ENCODE results near the gene LILRA1. TPM values are rescaled to one million over a fixed set of nuclear protein-coding genes. Genes with fewer than 3 reads are reported as not detected.
"Not testable (repeated sequence)": the region's sequence is repeated elsewhere in the genome, so short reads cannot be mapped to it uniquely, and the experiment has no call there.

The LILRA1 gene
- total and polyA plus RNA-seq, 10 donors = 3.4 to 65.0 (median 35.4) TPM

GRCh38 chr19:54616821-54617560, 23.6 kb downstream of the LILRA1 start:
- WGBS, 5 donors = 47 to 69% (median 51%) methylated on average over 5 of the region's 5 CpGs
- Histone ChIP-seq H3K36me3 (no peaks in the 10 kb centered on the region), H3K4me3 (peak overlapping the region; percentile 22 to 68 (median 42)), H3K9me3 (peaks cover 0 to 4% (median 0%) of the 10 kb centered on the region in 8 donors), H3K27ac (peak overlapping the region; percentile 44 to 86 (median 79)), H3K27me3 (replicated peaks in 1 of 7) (no peaks in the 10 kb centered on the region), H3K4me1 (peaks cover 0 to 60% (median 18%) of the 10 kb centered on the region in 6 donors)
- no peak for DNase-seq
- intact Hi-C loops (cut with DNase I; ENCODE audit: low total_unique reads) = no loop called here
- no peak for TF ChIP-seq POLR2A (IDR thresholded peaks at IDR 0.05)
- TF ChIP-seq CTCF (IDR thresholded peaks at IDR 0.05 in 8 of 11, conservative IDR thresholded peaks at IDR 0.05 in 3 of 11) = no peak
- peak in 1 of 3 donors; percentile 71 for TF ChIP-seq POLR2AphosphoS5 (IDR thresholded peaks at IDR 0.05)

DNA sequence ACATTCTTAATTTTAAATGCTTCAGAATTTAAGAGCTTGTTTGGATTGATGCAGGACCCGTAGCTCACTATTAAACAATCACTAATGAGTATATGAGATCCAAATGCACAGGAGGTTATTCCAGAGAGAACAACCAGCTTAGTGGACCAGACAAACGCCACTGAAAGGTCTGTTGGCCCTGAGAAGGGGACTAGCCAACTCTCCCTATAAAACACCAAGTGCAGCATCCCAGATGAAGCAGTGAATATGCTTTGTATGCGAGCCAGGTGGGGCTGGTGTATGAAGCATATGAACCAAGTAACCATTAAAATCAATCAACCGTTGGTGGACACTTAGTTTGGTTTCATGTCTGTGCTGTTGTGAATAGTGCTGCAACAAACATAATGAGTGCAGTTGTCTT, 27.0 kb downstream of the LILRA1 start:
- H3K9me3 ChIP-seq = peaks cover 0 to under 1% (median 0%) of the 10 kb centered on the region in 8 donors
- H3K4me3 ChIP-seq = peak overlapping the region in 6 of 8 donors; percentile 7 to 68 (median 26)
- no peak for DNase-seq
- intact Hi-C loops (cut with DNase I; ENCODE audit: low total_unique reads) = no loop called here
- TF ChIP-seq POLR2AphosphoS5 (IDR thresholded peaks at IDR 0.05) (no peak), CTCF (IDR thresholded peaks at IDR 0.05 in 8 of 11, conservative IDR thresholded peaks at IDR 0.05 in 3 of 11) (no peak), POLR2A (IDR thresholded peaks at IDR 0.05) (no peak)
- WGBS, 5 donors = 58 to 74% (median 72%) methylated on average over 4 of the region's 4 CpGs
- no peaks in the 10 kb centered on the region for H3K36me3 ChIP-seq
- peaks cover 0 to 71% (median 24%) of the 10 kb centered on the region in 6 donors for H3K4me1 ChIP-seq
- H3K27me3 ChIP-seq (replicated peaks in 1 of 7) = no peaks in the 10 kb centered on the region
- H3K27ac ChIP-seq = peak overlapping the region in 4 of 8 donors; percentile 80 to 86 (median 82)

- Histone ChIP-seq H3K27me3 (replicated peaks in 1 of 7) (no peaks in the 10 kb centered on the region), H3K27ac (peak overlapping the region in 7 of 8 donors; percentile 31 to 91 (median 62)), H3K36me3 (peaks cover 0 to 9% (median 0%) of the 10 kb centered on the region in 6 donors), H3K4me3 (peak overlapping the region in 4 of 8 donors; percentile 6 to 49 (median 23)), H3K9me3 (peaks cover 0 to 4% (median 0%) of the 10 kb centered on the region in 8 donors), H3K4me1 (peaks cover 0 to 74% (median 19%) of the 10 kb centered on the region in 6 donors)
- intact Hi-C loops (cut with DNase I; ENCODE audit: low total_unique reads) = no loop called here
- DNase-seq = no peak
- TF ChIP-seq POLR2AphosphoS5 (IDR thresholded peaks at IDR 0.05) = no peak
- no peak for TF ChIP-seq POLR2A (IDR thresholded peaks at IDR 0.05)
- no peak for TF ChIP-seq CTCF (IDR thresholded peaks at IDR 0.05 in 8 of 11, conservative IDR thresholded peaks at IDR 0.05 in 3 of 11)
- 50 to 67% (median 65%) methylated on average over 4 of the region's 4 CpGs for WGBS, 5 donors
These were observed 29.0 kb downstream of the LILRA1 start for GRCh38 chr19:54622431-54622830.

- peak overlapping the region in 3 of 8 donors; percentile 10 to 49 (median 12) for H3K4me3 ChIP-seq
- DNase-seq; H3K27me3 ChIP-seq (replicated peaks in 1 of 7); intact Hi-C loops (cut with DNase I; ENCODE audit: low total_unique reads); H3K9me3 ChIP-seq: not testable (repeated sequence)
- H3K27ac ChIP-seq = peak overlapping the region in 7 of 8 donors; percentile 26 to 91 (median 81)
- H3K4me1 ChIP-seq = peaks cover 0 to 92% (median 30%) of the 10 kb centered on the region in 6 donors
- peaks cover 0 to 14% (median 0%) of the 10 kb centered on the region in 6 donors for H3K36me3 ChIP-seq
- 46 to 72% (median 55%) methylated on average over 2 to 10 of the region's 10 CpGs for WGBS, 5 donors
These were observed 30.8 kb downstream of the LILRA1 start for GRCh38 chr19:54624234-54624633.

Data from spleen (tissue), 11 donors.